Keratinocyte (primary cell): Measurements from ENCODE around the gene CAD. TPM values are rescaled to one million over a fixed set of nuclear protein-coding genes. Genes with fewer than 3 reads are reported as not detected.

Source experiments
- DNase-seq: peaks from one replicate; pipeline ENCODE4 v3.0.0-alpha.2; 2011; ENCODE audit warnings: low read depth, missing footprints, low spot score
- FAIRE-seq: peaks from 2 replicates; lab custom pipeline; 2011; peaks lifted over from hg19 to GRCh38; lab: Jason Lieb, UNC
- H2AFZ ChIP-seq: 2 replicates; pipeline ENCODE4 v1.6.0; 2012; ENCODE audit warnings: low read length, control low read depth, inconsistent platforms; ENCODE audit not compliant: control insufficient read depth
- H3K27ac ChIP-seq: 2 replicates; pipeline ENCODE4 v1.5.1; 2011; ENCODE audit warnings: low read length; ENCODE audit not compliant: control insufficient read depth, insufficient read depth
- H3K27me3 ChIP-seq: 3 replicates; pipeline ENCODE4 v1.6.0; 2011; ENCODE audit warnings: low read length; ENCODE audit not compliant: control insufficient read depth, insufficient read depth; ENCODE audit errors: extremely low read depth
- H3K36me3 ChIP-seq, 2 experiments: 2 replicates in 1 of 2; 3 replicates in 1 of 2; pipeline ENCODE4 v1.5.1; 2011; ENCODE audit warnings: low read length in 2 of 2, mild to moderate bottlenecking in 1 of 2; ENCODE audit not compliant: control insufficient read depth in 2 of 2, insufficient read depth in 2 of 2; ENCODE audit errors: extremely low read depth in 1 of 2
- H3K4me1 ChIP-seq: 3 replicates; pipeline ENCODE4 v1.5.1; 2011; ENCODE audit warnings: low read length; ENCODE audit not compliant: control insufficient read depth, insufficient read depth; ENCODE audit errors: extremely low read depth
- H3K4me2 ChIP-seq: 3 replicates; pipeline ENCODE4 v1.6.0; 2011; ENCODE audit warnings: low read depth, low read length; ENCODE audit not compliant: control insufficient read depth, insufficient read depth; ENCODE audit errors: extremely low read depth
- H3K4me3 ChIP-seq, 3 experiments: fragments of 200-600 bp in 1 of 3; sonication (generic) in 1 of 3; 2 replicates in 2 of 3; 3 replicates in 1 of 3; pipeline ENCODE4 v1.5.1; 2011 to 2016; ENCODE audit warnings: low read length in 3 of 3, mild to moderate bottlenecking in 3 of 3, control low read depth in 2 of 3, inconsistent platforms in 1 of 3, low read depth in 1 of 3, mixed read lengths in 1 of 3, mixed run types in 1 of 3, moderate library complexity in 1 of 3; ENCODE audit not compliant: control insufficient read depth in 2 of 3, insufficient read depth in 2 of 3; ENCODE audit errors: extremely low read depth in 1 of 3
- H3K79me2 ChIP-seq: 2 replicates; pipeline ENCODE4 v1.6.0; 2012; ENCODE audit warnings: low read length; ENCODE audit not compliant: control insufficient read depth, insufficient read depth
- H3K9ac ChIP-seq: 3 replicates; pipeline ENCODE4 v1.6.0; 2011; ENCODE audit warnings: low read length; ENCODE audit not compliant: control insufficient read depth, insufficient read depth; ENCODE audit errors: extremely low read depth
- H3K9me1 ChIP-seq: 3 replicates; pipeline ENCODE4 v1.6.0; 2011; ENCODE audit warnings: low read length; ENCODE audit not compliant: control insufficient read depth, insufficient read depth; ENCODE audit errors: extremely low read depth
- H3K9me3 ChIP-seq: 2 replicates; pipeline ENCODE4 v1.5.1; 2012; ENCODE audit warnings: low read depth, low read length; ENCODE audit not compliant: control insufficient read depth
- H4K20me1 ChIP-seq: 3 replicates; pipeline ENCODE4 v1.6.0; 2011; ENCODE audit warnings: low read length; ENCODE audit not compliant: control insufficient read depth, insufficient read depth; ENCODE audit errors: extremely low read depth
- EZH2 ChIP-seq: IDR thresholded peaks from one replicate; pipeline ENCODE4 v1.6.1; 2012; ENCODE audit warnings: inconsistent platforms, mild to moderate bottlenecking, low read length, moderate library complexity
- dilution Hi-C: fragments of 300-500 bp; cut with MboI; formaldehyde crosslinking; loops from one replicate; pipeline ENCODE4 v1.7.0; 2020; ENCODE audit warnings: low sequenced_read_pairs; ENCODE audit not compliant: extremely low pct_ligation_motif_present
- polyA plus RNA-seq, 5 experiments: library from polyadenylated mRNA; depleted of rRNA in 3 of 5; stranded (reverse) in 3 of 5; stranded (forward) in 1 of 5; unstranded in 1 of 5; fragments of >200 nt; gene quantifications; 1 replicate in 1 of 5; 2 replicates in 3 of 5; 3 replicates in 1 of 5; pipeline versions ENCODE4 v1.2.1 to v1.2.3, GENCODE V29; 2011 to 2012; ENCODE audit warnings: missing spikeins in 2 of 5, low read depth in 1 of 5, low replicate concordance in 1 of 5
- TF ChIP-seq, protein P1 (sequence below), 3 experiments: IDR thresholded peaks in 1 of 3; conservative IDR thresholded peaks in 1 of 3; optimal IDR thresholded peaks in 1 of 3; 2 replicates in 2 of 3; 3 replicates in 1 of 3; pipeline versions ENCODE3 to v1.5.1; 2011; ENCODE audit warnings: low read length in 3 of 3, mild to moderate bottlenecking in 3 of 3, moderate library complexity in 2 of 3, control low read depth in 1 of 3, inconsistent platforms in 1 of 3; ENCODE audit not compliant: insufficient read depth in 2 of 3; ENCODE audit errors: extremely low read depth in 1 of 3

The CAD gene
- polyA plus RNA-seq, 1 donor (not counting 4 experiments of a cell fraction or from before 2014, with no cell fraction given) = 21.0 TPM

- H2AFZ ChIP-seq = no peak overlapping the region
- H3K4me2 ChIP-seq = no peak overlapping the region
- H3K9me1 ChIP-seq = no peaks in the 10 kb centered on the region
- H3K27me3 ChIP-seq = peaks cover 3% of the 10 kb centered on the region
- no peaks in the 10 kb centered on the region for H3K9me3 ChIP-seq
- no peak overlapping the region for H3K27ac ChIP-seq
- DNase-seq (no peak), FAIRE-seq (no peak)
- dilution Hi-C loops = no loop called here
- H3K36me3 ChIP-seq = peaks cover 25 to 39% of the 10 kb centered on the region in 2 experiments
- no peaks in the 10 kb centered on the region for H3K4me1 ChIP-seq
- TF ChIP-seq EZH2 = no peak
- TF ChIP-seq, protein P1, sequence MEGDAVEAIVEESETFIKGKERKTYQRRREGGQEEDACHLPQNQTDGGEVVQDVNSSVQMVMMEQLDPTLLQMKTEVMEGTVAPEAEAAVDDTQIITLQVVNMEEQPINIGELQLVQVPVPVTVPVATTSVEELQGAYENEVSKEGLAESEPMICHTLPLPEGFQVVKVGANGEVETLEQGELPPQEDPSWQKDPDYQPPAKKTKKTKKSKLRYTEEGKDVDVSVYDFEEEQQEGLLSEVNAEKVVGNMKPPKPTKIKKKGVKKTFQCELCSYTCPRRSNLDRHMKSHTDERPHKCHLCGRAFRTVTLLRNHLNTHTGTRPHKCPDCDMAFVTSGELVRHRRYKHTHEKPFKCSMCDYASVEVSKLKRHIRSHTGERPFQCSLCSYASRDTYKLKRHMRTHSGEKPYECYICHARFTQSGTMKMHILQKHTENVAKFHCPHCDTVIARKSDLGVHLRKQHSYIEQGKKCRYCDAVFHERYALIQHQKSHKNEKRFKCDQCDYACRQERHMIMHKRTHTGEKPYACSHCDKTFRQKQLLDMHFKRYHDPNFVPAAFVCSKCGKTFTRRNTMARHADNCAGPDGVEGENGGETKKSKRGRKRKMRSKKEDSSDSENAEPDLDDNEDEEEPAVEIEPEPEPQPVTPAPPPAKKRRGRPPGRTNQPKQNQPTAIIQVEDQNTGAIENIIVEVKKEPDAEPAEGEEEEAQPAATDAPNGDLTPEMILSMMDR (optimal IDR thresholded peaks at IDR 0.05 in 1 of 3, IDR thresholded peaks at IDR 0.05 in 1 of 3, conservative IDR thresholded peaks at IDR 0.05 in 1 of 3; ENCODE audit: extremely low read depth in 1 of 3, insufficient read depth in 2 of 3, low read length in 3 of 3) = no peak
- no peaks in the 10 kb centered on the region for H4K20me1 ChIP-seq
- no peak overlapping the region for H3K4me3 ChIP-seq
- H3K9ac ChIP-seq = no peak overlapping the region
- no peaks in the 10 kb centered on the region for H3K79me2 ChIP-seq
Measured at GRCh38 chr2:27245626-27246025, 28.5 kb downstream of the CAD start.

GRCh38 chr2:27247893-27248292 lies 30.7 kb downstream of the CAD start:
- dilution Hi-C loops = no loop called here
- H3K27ac ChIP-seq = no peak overlapping the region
- H3K9me1 ChIP-seq = no peaks in the 10 kb centered on the region
- no peak overlapping the region for H2AFZ ChIP-seq
- FAIRE-seq = no peak
- peaks cover 14% of the 10 kb centered on the region for H3K27me3 ChIP-seq
- no peak for DNase-seq
- no peak overlapping the region for H3K9ac ChIP-seq
- peaks cover 8 to 17% of the 10 kb centered on the region in 2 experiments for H3K36me3 ChIP-seq
- no peak overlapping the region for H3K4me2 ChIP-seq
- no peaks in the 10 kb centered on the region for H3K9me3 ChIP-seq
- no peak for TF ChIP-seq EZH2
- TF ChIP-seq, protein P1 (optimal IDR thresholded peaks at IDR 0.05 in 1 of 3, IDR thresholded peaks at IDR 0.05 in 1 of 3, conservative IDR thresholded peaks at IDR 0.05 in 1 of 3; ENCODE audit: extremely low read depth in 1 of 3, insufficient read depth in 2 of 3, low read length in 3 of 3) = no peak
- no peaks in the 10 kb centered on the region for H3K4me1 ChIP-seq
- no peaks in the 10 kb centered on the region for H3K79me2 ChIP-seq
- no peaks in the 10 kb centered on the region for H4K20me1 ChIP-seq
- H3K4me3 ChIP-seq = no peak overlapping the region
